DOHH2 (cell line): ENCODE results near the gene RASA3.

Source experiments
- H3F3A ChIP-seq: fragments of 200-600 bp; sonication (generic), shearing (Covaris generic); 2 replicates; pipeline ENCODE4 v1.6.0; 2016; ENCODE audit warnings: antibody characterized with exemption, mild to moderate bottlenecking; ENCODE audit not compliant: control insufficient read depth, insufficient read depth
- H3K27ac ChIP-seq: fragments of 200-600 bp; sonication (generic); 2 replicates; pipeline ENCODE4 v1.5.1; 2014; ENCODE audit warnings: low read depth, mild to moderate bottlenecking, low read length, moderate library complexity
- H3K27me3 ChIP-seq: fragments of 200-600 bp; sonication (generic); 2 replicates; pipeline ENCODE4 v1.6.1; 2014; ENCODE audit warnings: mild to moderate bottlenecking, low read length, mixed read lengths; ENCODE audit not compliant: control insufficient read depth
- H3K36me3 ChIP-seq: fragments of 200-600 bp; sonication (generic); 2 replicates; pipeline ENCODE4 v1.6.1; 2014; ENCODE audit warnings: mild to moderate bottlenecking, low read length, moderate library complexity, mixed read lengths; ENCODE audit not compliant: control insufficient read depth
- H3K4me1 ChIP-seq: fragments of 200-600 bp; sonication (generic); 2 replicates; pipeline ENCODE4 v1.6.1; 2014; ENCODE audit warnings: mild to moderate bottlenecking, low read length, mixed read lengths; ENCODE audit not compliant: control insufficient read depth
- H3K4me2 ChIP-seq: fragments of 200-600 bp; sonication (generic); 2 replicates; pipeline ENCODE4 v1.6.0; 2014; ENCODE audit warnings: mild to moderate bottlenecking, low read length, moderate library complexity
- H3K4me3 ChIP-seq: fragments of 200-600 bp; sonication (generic); 2 replicates; pipeline ENCODE4 v1.5.1; 2014; ENCODE audit warnings: mild to moderate bottlenecking, low read length, mixed read lengths
- H3K79me2 ChIP-seq: fragments of 200-600 bp; sonication (generic); 2 replicates; pipeline ENCODE4 v1.6.1; 2014; ENCODE audit warnings: mild to moderate bottlenecking, low read length, mixed read lengths; ENCODE audit not compliant: control insufficient read depth
- H3K9me2 ChIP-seq: fragments of 200-600 bp; sonication (generic); replicated peaks from 2 replicates; pipeline ENCODE4 v1.6.1; 2014; ENCODE audit warnings: mild to moderate bottlenecking, low read length, mixed read lengths; ENCODE audit not compliant: control insufficient read depth
- H3K9me3 ChIP-seq: fragments of 200-600 bp; sonication (generic); 2 replicates; pipeline ENCODE4 v1.6.1; 2014; ENCODE audit warnings: antibody characterized with exemption, low read length, mixed read lengths; ENCODE audit not compliant: control insufficient read depth, insufficient read depth
- H4K20me1 ChIP-seq: fragments of 200-600 bp; sonication (generic); 2 replicates; pipeline ENCODE4 v1.6.0; 2014; ENCODE audit warnings: low read depth, mild to moderate bottlenecking, antibody characterized with exemption, low read length, moderate library complexity; ENCODE audit not compliant: control insufficient read depth, insufficient read depth
- CTCF ChIP-seq: fragments of 200-600 bp; sonication (generic); IDR thresholded peaks from one replicate; pipeline ENCODE4 v1.5.1; 2014; ENCODE audit warnings: antibody characterized with exemption, mild to moderate bottlenecking, low read depth, low read length; ENCODE audit not compliant: poor library complexity, severe bottlenecking
- EZH2phosphoT487 ChIP-seq: fragments of 200-600 bp; sonication (generic); IDR thresholded peaks from 2 replicates; pipeline ENCODE4 v1.6.1; 2017; ENCODE audit warnings: borderline replicate concordance, mild to moderate bottlenecking, antibody characterized with exemption, low read length, moderate library complexity, mixed read lengths

The RASA3 gene

GRCh38 chr13:114059428-114059827 lies 73.0 kb downstream of the RASA3 start:
- H3K4me2 ChIP-seq: no peak overlapping the region
- no peaks in the 10 kb centered on the region for H3K36me3 ChIP-seq
- H3K4me3 ChIP-seq: no peak overlapping the region
- H3K9me2 ChIP-seq: no peaks in the 10 kb centered on the region
- H3K9me3 ChIP-seq: no peaks in the 10 kb centered on the region
- H3K79me2 ChIP-seq: no peaks in the 10 kb centered on the region
- H4K20me1 ChIP-seq: no peaks in the 10 kb centered on the region
- H3K27me3 ChIP-seq: 0 out of 2 replicates have a peak, but pooled peaks cover 8% of the 10 kb centered on the region
- H3F3A ChIP-seq: no peaks in the 10 kb centered on the region
- TF ChIP-seq CTCF: no peak
- no peak for TF ChIP-seq EZH2phosphoT487
- H3K27ac ChIP-seq: no peak overlapping the region
- peaks cover 14% of the 10 kb centered on the region for H3K4me1 ChIP-seq

- Histone ChIP-seq H3K4me1 (peaks cover 14% of the 10 kb centered on the region), H3K4me3 (no peak overlapping the region), H3K36me3 (no peaks in the 10 kb centered on the region), H3K79me2 (no peaks in the 10 kb centered on the region), H3F3A (no peaks in the 10 kb centered on the region), H3K9me2 (no peaks in the 10 kb centered on the region), H3K9me3 (no peaks in the 10 kb centered on the region), H3K27me3 (0 out of 2 replicates have a peak, but pooled peaks cover 8% of the 10 kb centered on the region), H4K20me1 (no peaks in the 10 kb centered on the region), H3K27ac (no peak overlapping the region), H3K4me2 (no peak overlapping the region)
- TF ChIP-seq CTCF (no peak), EZH2phosphoT487 (no peak)
These were observed 74.2 kb downstream of the RASA3 start for GRCh38 chr13:114058051-114058867.

GRCh38 chr13:114057166-114058050 lies 75.0 kb downstream of the RASA3 start:
- Histone ChIP-seq H3K4me3 (no peak overlapping the region), H4K20me1 (no peaks in the 10 kb centered on the region), H3K9me3 (no peaks in the 10 kb centered on the region), H3K9me2 (no peaks in the 10 kb centered on the region), H3K79me2 (no peaks in the 10 kb centered on the region), H3K4me2 (no peak overlapping the region), H3K4me1 (peaks cover 14% of the 10 kb centered on the region), H3F3A (no peaks in the 10 kb centered on the region), H3K27me3 (0 out of 2 replicates have a peak, but pooled peaks cover 8% of the 10 kb centered on the region), H3K36me3 (no peaks in the 10 kb centered on the region), H3K27ac (no peak overlapping the region)
- TF ChIP-seq CTCF (no peak), EZH2phosphoT487 (no peak)
